HUDEP-2 (cell line): ENCODE measurements around the gene SIDT2.
"Not testable (repeated sequence)": the region's sequence is repeated elsewhere in the genome, so short reads cannot be mapped to it uniquely, and the experiment has no call there.

Experiments used
- DNase-seq, 76 experiments: peaks; one replicate each; lab custom pipeline; 2025; ENCODE audit not compliant: unreplicated experiment in 76 of 76; lab: John Stamatoyannopoulos, UW

Gene SIDT2

DNA sequence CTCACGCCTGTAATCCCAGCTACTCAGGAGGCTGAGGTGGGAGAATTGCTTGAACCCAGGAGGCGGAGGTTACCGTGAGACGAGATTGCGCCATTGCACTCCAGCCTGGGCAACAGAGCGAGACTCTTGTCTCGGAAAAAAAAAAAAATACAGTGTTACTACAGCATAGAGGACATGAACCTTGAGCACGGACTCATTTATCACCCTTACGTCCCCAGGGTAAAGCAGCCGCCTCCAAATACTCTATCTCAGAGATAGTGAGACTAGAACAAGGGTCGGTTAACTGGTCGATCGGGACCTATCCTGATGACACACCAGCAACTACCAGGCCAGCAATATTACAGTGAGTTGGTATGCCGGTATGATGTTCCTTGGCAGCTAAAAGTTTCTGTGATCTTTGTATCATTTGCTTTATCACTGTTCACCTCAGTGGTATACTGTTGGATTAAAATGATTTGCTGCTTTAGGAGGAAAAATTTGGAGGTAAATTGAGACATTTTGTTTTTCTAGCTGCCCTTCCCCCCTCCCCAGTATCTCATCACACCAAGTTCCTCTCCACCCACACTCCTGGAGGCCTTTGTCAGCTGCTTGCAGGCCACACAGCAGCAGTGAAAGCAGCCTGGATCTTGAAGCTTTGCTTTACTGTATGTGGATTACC, 7.0 kb upstream of the SIDT2 start:
- peak in 58 of 76 experiments; percentile 7 to 76 (median 39) for DNase-seq

DNA sequence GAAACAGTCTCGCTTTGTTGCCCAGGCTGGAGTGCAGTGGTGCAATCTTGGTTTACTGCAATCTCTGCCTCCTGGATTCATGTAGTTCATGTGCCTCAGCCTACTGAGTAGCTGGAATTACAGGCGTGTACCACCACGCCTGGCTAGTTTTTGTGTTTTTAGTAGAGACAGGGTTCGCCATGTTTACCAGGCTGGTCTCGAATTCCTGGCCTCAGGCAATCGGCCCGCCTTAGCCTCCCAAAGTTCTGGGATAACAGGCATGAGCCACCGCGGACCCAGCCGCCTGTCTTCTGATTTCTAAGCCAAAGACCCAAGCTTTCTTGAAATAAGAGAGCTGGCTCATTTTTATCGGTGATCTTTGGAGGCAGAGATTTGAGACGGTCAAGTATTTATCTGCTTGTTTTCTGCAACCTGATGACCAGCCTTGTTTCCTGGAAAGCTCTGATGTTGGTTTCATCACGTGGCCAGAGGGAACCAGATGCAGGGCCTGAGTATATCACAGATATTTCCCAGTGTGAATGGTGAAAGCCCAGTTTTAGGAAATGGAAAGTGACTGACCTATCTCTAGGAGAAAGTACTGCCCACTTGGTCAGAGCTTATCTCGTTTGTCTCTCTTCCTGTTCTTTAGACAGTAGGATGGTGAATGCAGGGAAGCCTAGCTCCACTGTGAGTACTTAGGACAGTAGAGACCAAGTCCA, 5.7 kb upstream of the SIDT2 start:
- peak in 11 of 76 experiments; percentile 6 to 39 (median 17) for DNase-seq

- DNase-seq: no peak
Measured at GRCh38 chr11:117175104-117175503, 3.4 kb upstream of the SIDT2 start.

DNA sequence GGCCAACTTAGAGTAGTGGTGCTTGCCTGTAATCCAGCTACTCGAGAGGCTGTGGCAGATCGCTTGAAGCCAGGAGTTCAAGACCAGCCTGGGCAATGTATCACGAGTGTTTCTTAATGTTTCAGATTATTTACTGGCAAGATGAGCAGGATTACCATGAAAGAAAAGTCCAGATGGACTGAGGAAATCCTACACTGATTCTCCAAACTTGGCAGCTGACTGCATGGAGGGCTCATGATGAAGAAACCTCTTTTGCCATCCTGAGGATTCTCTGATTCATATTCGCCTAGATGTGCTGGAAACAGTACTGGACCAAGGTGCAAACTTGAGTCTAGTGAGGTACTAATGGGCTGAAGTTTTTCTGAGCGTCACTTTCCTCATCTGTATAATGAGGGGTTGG, 2.8 kb upstream of the SIDT2 start:
- no peak for DNase-seq

DNA sequence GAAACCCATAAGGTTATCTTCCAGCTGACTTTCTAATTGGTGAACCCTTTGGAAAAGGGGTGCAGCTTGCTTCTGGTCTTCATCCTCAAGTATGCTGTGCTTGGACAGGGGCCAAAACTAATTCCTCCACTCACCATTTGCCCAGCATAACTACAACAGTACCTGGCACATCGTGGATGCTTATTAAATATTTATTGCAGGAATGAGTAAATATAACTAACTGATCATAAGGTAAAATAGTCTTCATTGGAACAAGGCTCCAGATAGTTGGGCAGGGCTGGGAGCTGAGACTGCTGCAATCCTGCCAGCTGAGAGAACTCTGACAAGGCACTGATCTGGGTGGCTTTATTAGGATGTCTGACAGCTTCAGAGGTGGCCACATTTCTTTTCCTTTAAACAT, 2.4 kb upstream of the SIDT2 start:
- no peak for DNase-seq

DNA sequence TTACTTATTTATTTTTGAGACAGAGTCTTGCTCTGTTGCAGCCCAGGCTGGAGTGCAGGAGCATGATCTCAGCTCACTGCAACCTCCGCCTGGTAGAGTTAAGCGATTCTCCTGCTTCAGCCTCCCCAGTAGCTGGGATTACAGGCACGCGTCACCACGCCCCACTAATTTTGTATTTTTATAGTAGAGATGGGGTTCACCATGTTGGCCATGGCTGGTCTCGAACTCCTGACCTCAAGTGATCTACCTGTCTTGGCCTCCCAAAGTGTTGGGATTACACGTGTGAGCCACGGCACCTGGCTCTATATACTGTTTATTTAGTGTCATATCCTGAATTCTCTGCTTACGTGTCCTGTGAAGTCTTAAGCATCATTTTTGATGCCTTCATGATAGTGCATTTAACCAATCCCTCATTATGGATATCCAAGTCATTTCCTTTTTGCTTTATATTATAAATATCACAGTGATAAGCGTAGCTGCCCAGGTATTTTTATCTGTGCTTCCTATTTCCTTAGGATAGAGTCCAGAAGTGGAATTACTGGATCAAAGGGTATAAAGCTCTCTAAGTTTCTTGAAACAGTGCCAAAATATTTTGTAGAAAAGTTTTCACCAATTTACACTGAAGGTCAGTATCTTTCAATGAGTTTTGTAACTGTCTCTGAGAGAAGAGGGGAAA, 871 bp upstream of the SIDT2 start:
- no peak for DNase-seq

DNA sequence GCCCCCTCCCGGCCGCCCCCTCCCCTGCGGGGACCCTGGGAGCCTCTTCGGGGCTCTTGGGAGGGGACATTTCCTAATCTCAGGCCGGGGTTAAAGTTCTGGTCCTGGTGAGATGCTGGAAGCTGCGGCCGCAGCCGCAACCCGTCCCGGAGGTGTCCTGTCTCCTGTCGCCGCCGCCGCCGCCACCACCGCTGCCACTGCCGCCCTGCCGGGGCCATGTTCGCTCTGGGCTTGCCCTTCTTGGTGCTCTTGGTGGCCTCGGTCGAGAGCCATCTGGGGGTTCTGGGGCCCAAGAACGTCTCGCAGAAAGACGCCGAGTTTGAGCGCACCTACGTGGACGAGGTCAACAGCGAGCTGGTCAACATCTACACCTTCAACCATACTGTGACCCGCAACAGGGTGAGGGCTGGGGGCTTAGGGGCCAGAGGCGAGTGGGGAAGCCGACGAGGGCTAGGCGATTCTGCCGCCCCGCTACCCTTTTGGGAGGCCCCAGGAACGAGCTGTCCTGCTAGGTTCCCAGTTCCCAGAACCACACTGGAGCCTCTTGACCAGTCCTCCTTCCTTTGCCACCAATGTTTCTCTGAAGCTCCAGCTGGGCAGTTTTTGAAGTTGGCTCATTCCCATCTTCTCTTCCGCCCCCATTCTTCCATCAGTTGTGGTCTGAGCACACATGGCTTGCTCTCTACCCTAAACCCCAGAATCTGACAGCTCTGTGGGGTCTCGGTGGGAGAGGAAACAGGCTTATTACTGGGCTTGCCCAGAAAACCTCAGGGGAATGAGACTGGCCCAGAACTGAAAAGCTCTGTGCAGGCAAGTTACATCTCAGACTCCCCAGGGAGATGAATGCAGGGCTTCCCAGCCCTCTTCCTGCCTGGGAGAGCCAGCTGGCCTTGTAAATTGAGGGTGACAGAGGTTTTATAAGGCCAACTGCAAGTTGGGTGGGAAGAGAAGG, 781 bp downstream of the SIDT2 start:
- DNase-seq: peak in 12 of 76 experiments; percentile 12 to 39 (median 23)

- DNase-seq: peak in 11 of 76 experiments; percentile 5 to 36 (median 16)
Measured at GRCh38 chr11:117180020-117180419, 1.5 kb downstream of the SIDT2 start.

GRCh38 chr11:117180661-117181585, 2.4 kb downstream of the SIDT2 start:
- DNase-seq: peak in 73 of 76 experiments; percentile 30 to 90 (median 79)

- no peak for DNase-seq
Measured at GRCh38 chr11:117181586-117182550, 3.3 kb downstream of the SIDT2 start.

DNA sequence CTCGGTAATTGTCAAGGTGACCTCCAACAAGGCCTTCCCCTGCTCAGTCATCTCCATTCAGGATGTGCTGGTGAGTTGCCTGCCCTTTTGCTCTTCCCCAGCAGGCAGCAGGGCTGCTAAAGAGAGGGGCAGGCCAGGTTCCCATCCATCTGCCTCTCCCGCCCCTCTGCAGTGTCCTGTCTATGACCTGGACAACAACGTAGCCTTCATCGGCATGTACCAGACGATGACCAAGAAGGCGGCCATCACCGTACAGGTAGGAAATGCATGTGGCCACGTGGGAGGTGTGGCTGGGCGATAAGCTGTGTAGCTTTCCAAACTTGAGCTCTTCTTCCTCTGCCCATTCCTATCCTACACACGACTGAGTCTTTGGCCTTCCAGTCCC, 4.0 kb downstream of the SIDT2 start:
- DNase-seq: no peak

- not testable (repeated sequence) for DNase-seq
Measured at GRCh38 chr11:117183178-117183577, 4.6 kb downstream of the SIDT2 start.

- DNase-seq: no peak
Measured at GRCh38 chr11:117183724-117184349, 5.3 kb downstream of the SIDT2 start.

DNA sequence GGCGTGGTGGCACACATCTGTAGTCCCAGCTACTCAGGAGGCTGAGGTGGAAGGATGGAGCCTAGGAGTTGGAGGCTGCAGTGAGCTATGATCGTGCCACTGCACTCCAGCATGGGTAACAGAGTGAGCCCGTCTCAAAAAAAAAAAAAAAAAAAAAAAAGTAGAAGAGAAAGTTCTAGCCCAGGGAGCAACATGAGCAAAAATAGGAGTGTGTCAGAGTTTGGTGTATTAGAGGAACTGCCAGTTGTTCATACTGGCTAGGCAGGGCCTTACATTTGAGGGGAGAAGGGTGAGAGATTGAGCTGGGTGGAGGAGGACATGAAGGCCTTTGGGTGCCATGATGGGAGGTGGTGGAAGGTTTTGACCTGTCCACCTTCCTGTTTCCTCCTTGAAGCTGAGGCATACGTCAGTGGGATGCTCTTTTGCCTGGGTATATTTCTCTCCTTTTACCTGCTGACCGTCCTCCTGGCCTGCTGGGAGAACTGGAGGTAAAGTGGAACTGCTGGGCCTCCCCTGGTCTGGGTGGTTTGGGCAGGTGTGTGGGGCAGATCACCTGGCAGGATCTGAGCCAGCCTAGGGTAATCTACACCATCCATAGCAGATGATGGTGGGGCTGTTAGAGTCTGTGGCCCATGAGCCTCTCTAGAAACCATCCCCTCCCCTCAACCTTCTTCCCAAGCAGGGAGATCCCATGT, 7.3 kb downstream of the SIDT2 start:
- no peak for DNase-seq

GRCh38 chr11:117186431-117186761, 7.9 kb downstream of the SIDT2 start:
- DNase-seq: no peak

DNA sequence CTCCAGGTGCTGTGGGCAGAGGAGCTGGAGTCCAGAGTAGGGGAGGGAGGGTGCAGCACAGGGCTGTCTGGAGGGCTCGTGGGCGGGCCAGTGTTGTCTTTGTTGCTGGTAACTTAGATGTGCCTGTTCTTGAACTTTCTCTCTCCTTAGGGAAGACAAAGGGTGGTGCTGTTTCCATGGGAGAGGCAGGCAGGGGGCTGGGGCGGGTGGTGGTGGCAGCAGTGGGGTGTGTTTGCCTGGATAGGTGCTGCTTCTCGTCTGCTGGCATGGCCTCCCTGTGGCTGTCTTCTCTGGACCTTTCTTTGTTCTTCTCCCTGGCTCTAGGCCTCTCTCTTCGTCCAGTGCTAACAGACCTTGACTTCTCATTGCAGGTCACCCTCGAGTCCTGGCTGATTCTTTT, 8.5 kb downstream of the SIDT2 start:
- DNase-seq: no peak

- DNase-seq: no peak
Measured at GRCh38 chr11:117187428-117187798, 8.9 kb downstream of the SIDT2 start.
